Erythroblast (primary cell): ENCODE measurements around the gene ADARB2.

Experiments used
- GATA1 ChIP-seq: IDR thresholded peaks from 2 replicates; pipeline ENCODE4 v1.6.1; 2011; ENCODE audit warnings: low read depth, mild to moderate bottlenecking, control low read depth, low read length, moderate library complexity
- POLR2A ChIP-seq: IDR thresholded peaks from 2 replicates; pipeline ENCODE4 v1.6.1; 2011; ENCODE audit warnings: mild to moderate bottlenecking, low read length

DNA sequence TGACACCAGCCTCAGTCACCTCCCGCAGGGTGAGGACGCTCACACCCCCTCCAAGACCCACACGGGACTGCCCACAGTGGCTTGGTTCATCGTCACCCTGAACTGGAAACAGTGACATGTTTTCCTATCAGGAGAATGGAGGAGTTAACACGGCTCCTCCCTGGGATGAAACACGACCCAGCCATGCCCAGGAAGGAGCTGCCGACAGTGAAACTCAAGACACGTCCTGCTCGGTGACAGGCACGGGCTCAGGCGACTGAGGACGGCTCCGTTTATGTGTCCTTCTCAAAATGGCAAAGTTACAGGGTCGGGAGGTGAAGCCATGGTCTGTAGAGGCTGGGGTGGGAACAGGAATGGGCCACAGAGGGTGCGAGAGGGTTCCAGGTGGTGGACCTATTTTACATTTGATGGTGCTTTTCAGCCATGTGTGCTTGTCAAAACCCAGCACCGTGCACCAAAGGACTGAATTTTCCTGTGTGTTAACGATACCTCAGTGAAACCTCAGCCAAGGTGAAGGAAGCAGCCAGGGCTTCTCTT is 272.4 kb downstream of the ADARB2 start:
- TF ChIP-seq POLR2A (no peak), GATA1 (no peak)
